Measurements from ENCODE around the gene ARID4B.

ARID4B gene

GRCh38 chr1:235343726-235344125, 15.7 kb upstream of the ARID4B start:
- Mint-ChIP-seq H3K36me3 (ENCODE audit: low read depth) (peaks cover 74% of the 10 kb centered on the region), H3K4me1 (ENCODE audit: low read depth) (no peaks in the 10 kb centered on the region), H3K27me3 (no peaks in the 10 kb centered on the region), H3K27ac (no peak overlapping the region), H3K4me3 (no peak overlapping the region), H3K9me3 (no peaks in the 10 kb centered on the region)
- intact Hi-C loops (cut with micrococcal nuclease), result no loop called here

GRCh38 chr1:235342471-235342870, 14.5 kb upstream of the ARID4B start:
- intact Hi-C loops (cut with micrococcal nuclease), result no loop called here
- Mint-ChIP-seq H3K27me3 (no peaks in the 10 kb centered on the region), H3K4me1 (ENCODE audit: low read depth) (no peaks in the 10 kb centered on the region), H3K36me3 (ENCODE audit: low read depth) (peaks cover 79% of the 10 kb centered on the region), H3K27ac (no peak overlapping the region), H3K9me3 (no peaks in the 10 kb centered on the region), H3K4me3 (no peak overlapping the region)

- no peaks in the 10 kb centered on the region for H3K27me3 Mint-ChIP-seq
- intact Hi-C loops (cut with micrococcal nuclease), result no loop called here
- no peak overlapping the region for H3K4me3 Mint-ChIP-seq
- no peaks in the 10 kb centered on the region for H3K4me1 Mint-ChIP-seq (ENCODE audit: low read depth)
- no peaks in the 10 kb centered on the region for H3K9me3 Mint-ChIP-seq
- H3K27ac Mint-ChIP-seq, result no peak overlapping the region
- peaks cover 80% of the 10 kb centered on the region for H3K36me3 Mint-ChIP-seq (ENCODE audit: low read depth)
These were observed 14.1 kb upstream of the ARID4B start for GRCh38 chr1:235342039-235342438.

GRCh38 chr1:235341334-235341733, 13.4 kb upstream of the ARID4B start:
- Mint-ChIP-seq H3K9me3 (no peaks in the 10 kb centered on the region), H3K4me1 (ENCODE audit: low read depth) (no peaks in the 10 kb centered on the region), H3K36me3 (ENCODE audit: low read depth) (peaks cover 80% of the 10 kb centered on the region), H3K27me3 (no peaks in the 10 kb centered on the region), H3K4me3 (no peak overlapping the region), H3K27ac (no peak overlapping the region)
- intact Hi-C loops (cut with micrococcal nuclease), result no loop called here

- Mint-ChIP-seq H3K27ac (no peak overlapping the region), H3K4me3 (no peak overlapping the region), H3K9me3 (no peaks in the 10 kb centered on the region), H3K36me3 (ENCODE audit: low read depth) (peaks cover 77% of the 10 kb centered on the region), H3K4me1 (ENCODE audit: low read depth) (peaks cover 5% of the 10 kb centered on the region), H3K27me3 (no peaks in the 10 kb centered on the region)
- intact Hi-C loops (cut with micrococcal nuclease), result no loop called here
These were observed 11.8 kb upstream of the ARID4B start for GRCh38 chr1:235339746-235340145.

- Mint-ChIP-seq H3K27me3 (no peaks in the 10 kb centered on the region), H3K9me3 (no peaks in the 10 kb centered on the region), H3K36me3 (ENCODE audit: low read depth) (peaks cover 54% of the 10 kb centered on the region), H3K27ac (peak overlapping the region; percentile 34), H3K4me3 (peak overlapping the region; percentile 17), H3K4me1 (ENCODE audit: low read depth) (peaks cover 10% of the 10 kb centered on the region)
- intact Hi-C loops (cut with micrococcal nuclease), result no loop called here
These were observed 8.9 kb upstream of the ARID4B start for GRCh38 chr1:235336903-235337302.

- peaks cover 25% of the 10 kb centered on the region for H3K4me1 Mint-ChIP-seq (ENCODE audit: low read depth)
- H3K9me3 Mint-ChIP-seq, result no peaks in the 10 kb centered on the region
These were observed 3.4 kb upstream of the ARID4B start for GRCh38 chr1:235331401-235331800.

GRCh38 chr1:235330918-235331285, 2.9 kb upstream of the ARID4B start:
- Mint-ChIP-seq H3K36me3 (ENCODE audit: low read depth) (peaks cover 31% of the 10 kb centered on the region), H3K27me3 (no peaks in the 10 kb centered on the region), H3K27ac (no peak overlapping the region), H3K4me3 (no peak overlapping the region), H3K9me3 (no peaks in the 10 kb centered on the region), H3K4me1 (ENCODE audit: low read depth) (peaks cover 27% of the 10 kb centered on the region)
- intact Hi-C loops (cut with micrococcal nuclease), result loop anchor here (5.0 kb wide), 1 partner anchor 79 kb away; no protein-coding TSS in a partner anchor

More at GRCh38 chr1:235331401-235331800, 3.4 kb upstream of the ARID4B start:
- intact Hi-C loops (cut with micrococcal nuclease), result loop anchor here (5.0 kb wide), 1 partner anchor 79 kb away; no protein-coding TSS in a partner anchor
- peaks cover 31% of the 10 kb centered on the region for H3K36me3 Mint-ChIP-seq (ENCODE audit: low read depth)
- H3K27ac Mint-ChIP-seq, result no peak overlapping the region
- H3K4me3 Mint-ChIP-seq, result no peak overlapping the region
- no peaks in the 10 kb centered on the region for H3K27me3 Mint-ChIP-seq

GRCh38 chr1:235329139-235329902, 1.3 kb upstream of the ARID4B start:
- Mint-ChIP-seq H3K4me3 (no peak overlapping the region), H3K4me1 (ENCODE audit: low read depth) (peaks cover 30% of the 10 kb centered on the region), H3K27me3 (no peaks in the 10 kb centered on the region), H3K27ac (no peak overlapping the region), H3K9me3 (no peaks in the 10 kb centered on the region), H3K36me3 (ENCODE audit: low read depth) (peaks cover 21% of the 10 kb centered on the region)
- intact Hi-C loops (cut with micrococcal nuclease), result loop anchor here (2.0 to 10.0 kb wide), 2 partner anchors 85 to 175 kb away; partner anchors contain the start of gene B3GALNT2

GRCh38 chr1:235328271-235329138, 526 bp upstream of the ARID4B start, which contains the start of gene GGPS1:
Gene GGPS1, plus strand, starts transcription at chr1:235328570. Its CDS starts 6,695 bp downstream, at chr1:235335265.
- H3K27me3 Mint-ChIP-seq, result no peaks in the 10 kb centered on the region

GRCh38 chr1:235326719-235327558, 1.0 kb downstream of the ARID4B start:
- intact Hi-C loops (cut with micrococcal nuclease), result loop anchor here (10.0 kb wide), 1 partner anchor 88 kb away; no protein-coding TSS in a partner anchor
- Mint-ChIP-seq H3K9me3 (no peaks in the 10 kb centered on the region), H3K4me3 (no peak overlapping the region), H3K27ac (no peak overlapping the region), H3K4me1 (ENCODE audit: low read depth) (peaks cover 36% of the 10 kb centered on the region), H3K36me3 (ENCODE audit: low read depth) (peaks cover 34% of the 10 kb centered on the region), H3K27me3 (no peaks in the 10 kb centered on the region)

More at GRCh38 chr1:235328271-235329138, 526 bp upstream of the ARID4B start, which contains the start of gene GGPS1:
- Mint-ChIP-seq H3K4me1 (ENCODE audit: low read depth) (peaks cover 30% of the 10 kb centered on the region), H3K9me3 (no peaks in the 10 kb centered on the region), H3K27ac (no peak within 1 kb of the TSS), H3K36me3 (ENCODE audit: low read depth) (peaks cover 21% of the 10 kb centered on the region), H3K4me3 (no peak within 1 kb of the TSS)
- intact Hi-C loops (cut with micrococcal nuclease), result loop anchor here (2.0 to 10.0 kb wide), 2 partner anchors 86 to 176 kb away; partner anchors contain the start of gene B3GALNT2

- Mint-ChIP-seq H3K27ac (no peak overlapping the region), H3K4me3 (peak overlapping the region; percentile 61), H3K9me3 (no peaks in the 10 kb centered on the region), H3K27me3 (no peaks in the 10 kb centered on the region), H3K4me1 (ENCODE audit: low read depth) (peaks cover 35% of the 10 kb centered on the region), H3K36me3 (ENCODE audit: low read depth) (peaks cover 44% of the 10 kb centered on the region)
- intact Hi-C loops (cut with micrococcal nuclease), result loop anchor here (10.0 kb wide), 1 partner anchor 89 kb away; no protein-coding TSS in a partner anchor
These were observed 2.1 kb downstream of the ARID4B start for GRCh38 chr1:235325854-235326253.

- no peaks in the 10 kb centered on the region for H3K9me3 Mint-ChIP-seq
- no peaks in the 10 kb centered on the region for H3K27me3 Mint-ChIP-seq
- peaks cover 41% of the 10 kb centered on the region for H3K4me1 Mint-ChIP-seq (ENCODE audit: low read depth)
- H3K27ac Mint-ChIP-seq, result no peak overlapping the region
- H3K4me3 Mint-ChIP-seq, result peak overlapping the region; percentile 22
- intact Hi-C loops (cut with micrococcal nuclease), result loop anchor here (10.0 kb wide), 1 partner anchor 90 kb away; no protein-coding TSS in a partner anchor
- H3K36me3 Mint-ChIP-seq (ENCODE audit: low read depth), result peaks cover 52% of the 10 kb centered on the region
These were observed 2.8 kb downstream of the ARID4B start for GRCh38 chr1:235325139-235325538.
